Right hindlimb (tissue), 1 donor: ENCODE measurements around the gene KLK15.

ENCODE experiments used
- DNase-seq: peaks from one replicate; pipeline ENCODE4 v3.0.0-alpha.2; 2018

The KLK15 gene

GRCh38 chr19:50843205-50843604 lies 9.8 kb upstream of the KLK15 start:
- DNase-seq: no peak

GRCh38 chr19:50842130-50842529 lies 8.8 kb upstream of the KLK15 start:
- no peak for DNase-seq

GRCh38 chr19:50839712-50840655 lies 6.6 kb upstream of the KLK15 start:
- DNase-seq: no peak

- DNase-seq: no peak
Measured at GRCh38 chr19:50838239-50838638, 4.9 kb upstream of the KLK15 start.

- no peak for DNase-seq
Measured at GRCh38 chr19:50837300-50837699, 3.9 kb upstream of the KLK15 start.

GRCh38 chr19:50836543-50837195 lies 3.3 kb upstream of the KLK15 start:
- DNase-seq: no peak

- peak; percentile 65 for DNase-seq
Measured at GRCh38 chr19:50835785-50836542, 2.6 kb upstream of the KLK15 start.

- no peak for DNase-seq
Measured at GRCh38 chr19:50835103-50835784, 1.9 kb upstream of the KLK15 start.

- DNase-seq: no peak
Measured at GRCh38 chr19:50833802-50834167, 411 bp upstream of the KLK15 start.

- DNase-seq: no peak
Measured at GRCh38 chr19:50832666-50833065, 708 bp downstream of the KLK15 start.

- DNase-seq: no peak
Measured at GRCh38 chr19:50831026-50831396, 2.4 kb downstream of the KLK15 start.

GRCh38 chr19:50830266-50831025 lies 2.9 kb downstream of the KLK15 start:
- no peak for DNase-seq

- no peak for DNase-seq
Measured at GRCh38 chr19:50829801-50830200, 3.6 kb downstream of the KLK15 start.

GRCh38 chr19:50827476-50827875 lies 5.9 kb downstream of the KLK15 start:
- no peak for DNase-seq

GRCh38 chr19:50826492-50827240 lies 6.7 kb downstream of the KLK15 start:
- DNase-seq: no peak

- no peak for DNase-seq
Measured at GRCh38 chr19:50823389-50824042, 9.9 kb downstream of the KLK15 start, which contains the start of gene KLK1. Gene KLK1, minus strand, starts transcription at chr19:50823787. Its CDS starts 39 bp downstream, at chr19:50823748.

- DNase-seq: no peak
Measured at GRCh38 chr19:50822661-50823208, 10.6 kb downstream of the KLK15 start.

- no peak for DNase-seq
Measured at GRCh38 chr19:50821622-50822021, 11.8 kb downstream of the KLK15 start.

GRCh38 chr19:50821248-50821612 lies 12.1 kb downstream of the KLK15 start:
- no peak for DNase-seq

GRCh38 chr19:50820549-50821247 lies 12.7 kb downstream of the KLK15 start:
- DNase-seq: no peak
